Inflammatory macrophage treated with lipopolysaccharide for 1 hour (primary cell): Measurements from ENCODE around the gene ADGRF1.
A peak's percentile ranks its signal among the peaks of the same experiment; 100 is the strongest.
"Not testable (repeated sequence)": the region's sequence is repeated elsewhere in the genome, so short reads cannot be mapped to it uniquely, and the experiment has no call there.

ENCODE experiments used
- DNase-seq, 2 donors: peaks; one replicate each; pipeline ENCODE4 v3.0.0-alpha.2; 2020 to 2022

ADGRF1 gene

GRCh38 chr6:47061309-47062300, 19.5 kb upstream of the ADGRF1 start:
- no peak for DNase-seq

DNA sequence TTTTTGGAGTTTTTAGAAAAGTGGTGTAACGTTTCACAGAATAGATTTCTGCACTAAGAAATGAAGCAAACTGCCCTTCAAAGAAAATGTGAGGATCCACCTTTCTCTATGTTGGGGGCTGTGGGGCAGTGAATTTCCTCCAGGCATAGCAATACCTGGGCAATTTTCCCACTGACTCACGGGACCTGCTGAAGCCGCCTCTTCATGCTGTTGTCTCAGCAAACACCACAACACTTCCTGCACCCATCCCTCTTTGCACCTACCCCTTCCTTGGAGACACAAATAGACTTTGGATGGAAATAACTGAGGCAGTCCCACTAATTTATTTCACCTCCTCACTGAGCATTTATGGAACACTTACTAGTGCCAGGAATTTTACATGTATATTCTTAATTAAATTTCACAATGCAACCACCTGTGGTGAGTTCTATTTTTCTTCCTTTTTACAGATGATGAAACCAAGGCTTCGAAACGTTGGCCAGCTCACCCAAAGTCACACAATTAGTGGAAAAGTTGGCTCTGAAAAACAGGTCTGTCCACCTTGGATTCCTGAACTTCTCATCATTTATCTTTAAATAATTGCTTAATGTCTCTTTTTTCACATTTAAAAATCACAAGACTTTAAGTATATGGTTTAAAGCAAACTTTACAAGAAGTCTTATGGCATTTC, 17.2 kb upstream of the ADGRF1 start:
- DNase-seq = no peak

- DNase-seq = no peak
Measured at GRCh38 chr6:47057830-47058540, 15.9 kb upstream of the ADGRF1 start.

DNA sequence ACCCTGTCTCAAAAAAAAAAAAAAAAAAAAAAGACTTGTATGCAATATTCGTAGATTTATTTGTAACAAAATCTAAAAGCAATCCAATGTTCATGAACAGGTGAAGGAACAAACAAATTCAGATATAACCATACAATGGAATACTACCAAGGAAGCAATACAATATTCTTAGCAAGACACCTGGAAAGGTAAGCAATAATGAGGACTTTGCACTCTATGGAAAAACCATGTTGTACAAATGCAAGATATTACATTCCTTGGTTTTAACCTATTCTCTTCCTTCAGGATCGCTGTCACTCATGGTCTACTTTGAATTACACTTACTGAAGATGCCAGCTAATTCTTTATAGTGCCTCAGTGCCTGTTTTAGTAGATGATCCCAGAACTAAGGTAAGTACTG, 14.7 kb upstream of the ADGRF1 start:
- no peak for DNase-seq

DNA sequence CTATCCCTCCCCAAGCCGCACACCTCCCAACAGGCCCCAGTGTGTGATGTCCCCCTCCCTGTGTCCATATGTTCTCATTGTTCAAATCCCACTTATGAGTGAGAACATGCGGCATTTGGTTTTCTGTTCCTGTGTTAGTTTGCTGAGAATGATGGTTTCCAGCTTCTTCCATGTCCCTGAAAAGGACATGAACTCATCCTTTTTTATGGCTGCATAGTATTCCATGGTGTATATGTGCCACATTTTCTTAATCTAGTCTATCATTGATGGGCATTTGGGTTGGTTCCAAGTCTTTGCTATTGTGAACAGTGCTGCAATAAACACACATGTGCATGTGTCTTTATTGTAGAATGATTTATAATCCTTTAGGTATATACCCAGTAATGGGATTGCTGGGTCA, 12.2 kb upstream of the ADGRF1 start:
- DNase-seq = not testable (repeated sequence)

DNA sequence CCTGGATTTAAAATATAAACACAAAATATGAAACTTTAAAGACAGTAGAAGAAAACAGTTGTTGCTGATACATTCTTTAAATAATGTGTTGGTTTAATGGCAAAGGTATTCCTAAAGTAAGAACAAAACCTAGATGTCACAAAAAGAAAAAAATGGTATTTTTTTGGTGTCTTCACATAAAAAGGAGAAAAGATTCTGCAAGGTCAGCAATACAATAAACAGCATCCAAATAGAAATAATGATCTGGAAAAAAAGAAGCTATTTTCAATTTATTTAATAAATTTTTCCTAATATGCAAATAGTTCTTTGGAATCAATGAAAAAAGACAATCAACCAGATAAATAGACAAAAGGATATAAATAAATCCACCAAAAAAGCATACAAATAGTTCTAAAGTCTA, 6.5 kb upstream of the ADGRF1 start:
- DNase-seq = no peak

- peak; percentile 54 to 76 for DNase-seq
Measured at GRCh38 chr6:47047479-47048407, 5.6 kb upstream of the ADGRF1 start.

- DNase-seq = no peak
Measured at GRCh38 chr6:47047097-47047478, 5.0 kb upstream of the ADGRF1 start.

GRCh38 chr6:47044397-47044796, 2.3 kb upstream of the ADGRF1 start:
- DNase-seq = no peak

GRCh38 chr6:47043286-47043685, 1.2 kb upstream of the ADGRF1 start:
- peak; percentile 22 to 35 for DNase-seq

DNA sequence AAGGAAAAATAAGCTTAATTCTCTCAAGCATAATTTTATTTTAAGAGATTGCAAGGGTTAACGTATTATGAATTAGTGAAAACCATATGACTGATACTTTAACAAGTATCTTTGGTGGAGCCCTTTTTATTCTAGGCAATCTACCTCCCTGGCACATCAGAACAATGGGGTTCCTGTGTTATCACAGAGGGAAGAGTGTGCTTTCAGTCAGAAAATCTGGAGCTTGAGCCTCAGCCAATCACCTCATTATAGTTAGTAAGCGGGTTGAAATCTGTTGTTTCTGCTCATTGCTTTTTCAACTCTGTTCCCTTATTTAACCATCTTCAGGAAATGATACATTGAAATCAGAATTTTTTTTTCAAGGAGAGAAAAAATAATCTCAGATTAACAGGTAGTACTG, 391 bp downstream of the ADGRF1 start:
- DNase-seq = no peak

DNA sequence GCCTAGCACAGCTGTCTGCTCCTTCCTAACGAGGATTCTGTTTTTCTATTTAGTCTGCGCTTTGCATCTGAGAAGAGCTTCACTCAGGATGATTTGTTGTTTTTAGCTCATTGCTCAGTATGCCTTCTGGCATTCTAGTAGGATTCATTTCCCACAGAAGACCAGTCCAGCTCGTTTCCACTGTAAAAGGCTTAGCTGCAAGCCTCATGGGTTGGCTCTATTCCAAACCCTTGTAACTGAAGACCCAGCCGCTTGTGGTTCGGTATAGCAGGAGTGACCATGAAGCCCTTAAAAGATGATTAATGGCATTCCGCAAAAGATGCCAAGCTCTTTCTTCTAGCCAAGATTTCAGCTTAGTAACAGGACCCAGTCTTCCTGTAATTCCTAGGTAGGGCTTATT, 7.2 kb downstream of the ADGRF1 start:
- no peak for DNase-seq

- DNase-seq = no peak
Measured at GRCh38 chr6:47034421-47034820, 7.7 kb downstream of the ADGRF1 start.

- DNase-seq = no peak
Measured at GRCh38 chr6:47032974-47033765, 9.0 kb downstream of the ADGRF1 start.

DNA sequence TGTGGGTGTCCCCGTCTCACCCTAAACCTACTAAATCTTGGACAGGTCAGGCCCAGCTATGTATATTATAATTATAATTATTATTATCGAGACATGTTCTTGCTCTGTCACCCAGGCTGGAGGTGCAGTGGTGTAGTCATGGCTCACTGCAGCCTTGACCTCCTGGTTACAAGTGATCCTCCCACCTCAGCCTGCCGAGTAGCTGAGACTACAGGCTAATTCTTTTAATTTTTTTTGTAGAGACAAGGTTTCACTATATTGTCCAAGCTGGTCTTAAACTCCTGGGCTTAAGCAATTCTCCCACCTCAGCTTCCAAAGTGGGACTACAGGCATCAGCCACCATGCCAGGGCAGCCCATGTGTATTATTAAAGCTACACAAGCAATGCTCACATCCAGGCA, 10.5 kb downstream of the ADGRF1 start:
- DNase-seq = no peak

DNA sequence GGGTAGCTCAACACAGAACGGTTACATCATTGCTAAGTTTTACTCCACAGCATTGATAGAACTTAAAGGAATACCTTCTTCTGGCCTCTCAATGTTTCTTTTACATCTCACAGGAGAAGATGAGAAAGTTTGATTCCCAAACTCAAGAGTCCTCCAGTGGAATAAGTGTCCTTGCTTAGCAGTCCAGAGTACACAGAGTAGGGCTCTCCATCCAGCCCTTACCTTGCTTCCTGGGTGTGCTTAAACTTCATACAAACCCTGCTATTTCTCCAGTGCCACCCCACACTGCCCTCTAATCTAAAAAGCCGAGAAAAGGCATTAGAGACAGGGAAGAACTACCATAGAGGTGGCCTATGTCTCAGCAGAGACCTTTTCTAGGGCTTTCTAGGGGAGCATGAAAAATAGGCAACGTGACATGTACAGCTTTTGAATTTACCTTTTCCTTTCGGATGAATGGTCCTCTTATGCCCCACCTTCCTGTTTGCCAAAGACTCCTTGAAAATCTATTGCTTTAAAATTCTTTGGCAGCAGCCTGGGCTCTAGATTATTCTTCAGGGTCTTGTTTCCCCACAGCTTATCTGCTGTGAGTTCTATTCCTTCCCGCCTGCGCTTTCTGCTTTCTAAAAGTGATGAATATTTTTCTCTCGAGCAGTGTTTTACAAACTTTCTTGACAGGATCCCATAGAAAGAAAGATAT, 12.1 kb downstream of the ADGRF1 start:
- no peak for DNase-seq

DNA sequence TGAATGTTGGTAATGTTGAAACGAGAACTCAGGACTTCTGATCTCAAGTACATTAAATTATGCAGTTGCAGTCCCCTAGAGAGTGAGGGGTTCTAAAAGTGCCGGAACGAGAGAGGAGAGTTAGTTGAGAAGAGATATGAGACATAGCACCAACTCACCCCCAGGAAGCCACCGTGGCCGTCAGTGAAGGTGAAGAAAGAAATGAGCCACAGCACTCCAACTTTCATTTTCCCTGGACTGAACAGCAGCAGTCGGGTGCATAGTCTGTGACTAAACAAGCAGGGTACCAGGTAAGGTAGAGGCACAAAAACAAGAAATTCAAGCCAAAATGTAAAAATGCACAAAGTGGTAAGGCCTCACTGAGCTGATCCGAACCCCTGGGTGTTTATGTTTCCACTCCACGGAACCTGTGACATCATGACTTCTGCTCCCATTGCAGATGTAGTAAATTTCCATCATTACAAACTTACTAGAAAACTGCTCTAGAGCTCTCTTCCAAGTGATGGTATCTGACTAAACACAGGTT, 13.2 kb downstream of the ADGRF1 start:
- no peak for DNase-seq

GRCh38 chr6:47027315-47027714, 14.8 kb downstream of the ADGRF1 start:
- no peak for DNase-seq

DNA sequence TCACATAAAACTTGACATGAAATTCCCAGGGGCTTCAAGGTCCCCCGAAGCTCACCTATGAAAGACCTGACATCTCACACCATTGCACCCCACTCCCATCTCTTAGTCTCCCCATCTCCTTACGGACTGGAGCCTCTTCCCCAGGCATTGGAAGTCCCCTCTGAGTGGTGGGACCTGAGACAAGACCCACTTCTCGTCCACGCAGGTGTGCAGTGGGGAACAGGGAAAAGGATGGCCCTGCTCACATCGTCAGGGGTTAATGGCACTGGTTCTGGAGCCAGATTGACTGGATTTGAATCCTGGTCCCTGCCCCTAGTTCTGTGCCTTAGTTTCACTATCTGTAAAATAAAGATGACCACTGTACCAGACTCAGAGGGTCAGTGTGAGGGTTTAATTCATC, 15.5 kb downstream of the ADGRF1 start:
- DNase-seq = no peak

- peak; percentile 37 to 38 for DNase-seq
Measured at GRCh38 chr6:47023573-47023972, 18.6 kb downstream of the ADGRF1 start.

- no peak for DNase-seq
Measured at GRCh38 chr6:47022191-47022590, 19.9 kb downstream of the ADGRF1 start.
